Endodermal cell (in vitro differentiated cells): ENCODE results near the gene TADA3. TPM values are rescaled to one million over a fixed set of nuclear protein-coding genes. Genes with fewer than 3 reads are reported as not detected.

Source experiments
- DNase-seq: peaks from one replicate; pipeline ENCODE4 v3.0.0-alpha.2; 2017
- H3K27ac ChIP-seq: 2 replicates; pipeline ENCODE4 v1.5.1; 2013; ENCODE audit warnings: mild to moderate bottlenecking, low read depth, low read length, moderate library complexity
- H3K27me3 ChIP-seq: 2 replicates; pipeline ENCODE4 v1.6.1; 2013; ENCODE audit warnings: mild to moderate bottlenecking, low read length, moderate library complexity; ENCODE audit not compliant: insufficient read depth, control insufficient read depth, poor library complexity, severe bottlenecking
- H3K36me3 ChIP-seq: 2 replicates; pipeline ENCODE4 v1.7.0; 2013; ENCODE audit warnings: mild to moderate bottlenecking, low read length, moderate library complexity; ENCODE audit not compliant: control insufficient read depth, insufficient read depth
- H3K4me1 ChIP-seq: one replicate; pipeline ENCODE4 v1.7.0; 2013; ENCODE audit warnings: low read length; ENCODE audit not compliant: control insufficient read depth, insufficient read depth
- H3K4me3 ChIP-seq: 2 replicates; pipeline ENCODE4 v1.5.1; 2013; ENCODE audit warnings: mild to moderate bottlenecking, low read length, moderate library complexity
- H3K9ac ChIP-seq: 2 replicates; pipeline ENCODE4 v1.6.1; 2013; ENCODE audit warnings: mild to moderate bottlenecking, low read length, moderate library complexity; ENCODE audit not compliant: poor library complexity, severe bottlenecking; ENCODE audit errors: extremely low read depth
- H3K9me3 ChIP-seq: 2 replicates; pipeline ENCODE4 v1.6.1; 2013; ENCODE audit warnings: mild to moderate bottlenecking, low read length, moderate library complexity; ENCODE audit not compliant: control insufficient read depth
- H3K27ac Mint-ChIP-seq: 2 replicates; pipeline ENCODE4 v1.8.0; 2020; ENCODE audit warnings: mixed read lengths
- H3K27me3 Mint-ChIP-seq: 2 replicates; pipeline ENCODE4 v1.8.0; 2021; ENCODE audit warnings: mild to moderate bottlenecking, mixed read lengths; ENCODE audit not compliant: insufficient read depth
- H3K36me3 Mint-ChIP-seq: 2 replicates; pipeline ENCODE4 v1.8.0; 2020; ENCODE audit warnings: low read depth, mixed read lengths
- H3K4me1 Mint-ChIP-seq: 2 replicates; pipeline ENCODE4 v1.8.0; 2020; ENCODE audit warnings: mixed read lengths
- H3K4me3 Mint-ChIP-seq: 2 replicates; pipeline ENCODE4 v1.8.0; 2020; ENCODE audit warnings: mild to moderate bottlenecking, moderate library complexity, mixed read lengths
- H3K9me3 Mint-ChIP-seq: 2 replicates; pipeline ENCODE4 v1.8.0; 2020; ENCODE audit warnings: mild to moderate bottlenecking, mixed read lengths
- WGBS, 2 experiments: methylation state at CpG; one replicate each; pipeline versions ENCODE4 v1.1.5 to v1.1.7; 2013; ENCODE audit warnings: missing lambda C conversion rate in 2 of 2, mixed read lengths in 1 of 2; ENCODE audit not compliant: insufficient coverage in 1 of 2, insufficient read length in 1 of 2; 5-methylcytosine and 5-hydroxymethylcytosine counted together
- total RNA-seq, 2 donors: library from RNA; stranded (reverse); fragmentation: NEBNext Ultra II Directional in 1 of 2; extraction: Animal tissue kit (Norgen Biotek cat#: 25700) in 1 of 2; gene quantifications; 2 replicates in 1 of 2; 3 replicates in 1 of 2; pipeline ENCODE4 v1.2.1, GENCODE V29; 2021
- TF ChIP-seq, protein P1 (sequence below): fragments of 200-600 bp; sonication (generic); conservative IDR thresholded peaks from 2 replicates; pipeline ENCODE4 v1.5.0; 2021; ENCODE audit warnings: antibody characterized with exemption, mild to moderate bottlenecking

The TADA3 gene
- total RNA-seq, 2 donors from 2014 or later, result 52.4 to 62.0 TPM

- no peak for DNase-seq
- H3K36me3 Mint-ChIP-seq, result peaks cover 3% of the 10 kb centered on the region
- H3K27me3 Mint-ChIP-seq, result no peaks in the 10 kb centered on the region
- no peaks in the 10 kb centered on the region for H3K9me3 Mint-ChIP-seq
- Histone ChIP-seq H3K9ac (no peak overlapping the region), H3K9me3 (no peaks in the 10 kb centered on the region), H3K27me3 (no peaks in the 10 kb centered on the region), H3K4me3 (no peak overlapping the region), H3K4me1 (no peaks in the 10 kb centered on the region), H3K36me3 (no peaks in the 10 kb centered on the region), H3K27ac (no peak overlapping the region)
- no peak overlapping the region for H3K4me3 Mint-ChIP-seq
- TF ChIP-seq, protein P1, sequence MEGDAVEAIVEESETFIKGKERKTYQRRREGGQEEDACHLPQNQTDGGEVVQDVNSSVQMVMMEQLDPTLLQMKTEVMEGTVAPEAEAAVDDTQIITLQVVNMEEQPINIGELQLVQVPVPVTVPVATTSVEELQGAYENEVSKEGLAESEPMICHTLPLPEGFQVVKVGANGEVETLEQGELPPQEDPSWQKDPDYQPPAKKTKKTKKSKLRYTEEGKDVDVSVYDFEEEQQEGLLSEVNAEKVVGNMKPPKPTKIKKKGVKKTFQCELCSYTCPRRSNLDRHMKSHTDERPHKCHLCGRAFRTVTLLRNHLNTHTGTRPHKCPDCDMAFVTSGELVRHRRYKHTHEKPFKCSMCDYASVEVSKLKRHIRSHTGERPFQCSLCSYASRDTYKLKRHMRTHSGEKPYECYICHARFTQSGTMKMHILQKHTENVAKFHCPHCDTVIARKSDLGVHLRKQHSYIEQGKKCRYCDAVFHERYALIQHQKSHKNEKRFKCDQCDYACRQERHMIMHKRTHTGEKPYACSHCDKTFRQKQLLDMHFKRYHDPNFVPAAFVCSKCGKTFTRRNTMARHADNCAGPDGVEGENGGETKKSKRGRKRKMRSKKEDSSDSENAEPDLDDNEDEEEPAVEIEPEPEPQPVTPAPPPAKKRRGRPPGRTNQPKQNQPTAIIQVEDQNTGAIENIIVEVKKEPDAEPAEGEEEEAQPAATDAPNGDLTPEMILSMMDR, result no peak
- H3K27ac Mint-ChIP-seq, result no peak overlapping the region
- 83 to 88% methylated on average over 10 to 14 of the region's 14 CpGs for WGBS, 2 experiments
- no peaks in the 10 kb centered on the region for H3K4me1 Mint-ChIP-seq
Measured at GRCh38 chr3:9825451-9826040, 33.3 kb upstream of the TADA3 start.

GRCh38 chr3:9820946-9821345 is 28.7 kb upstream of the TADA3 start:
- TF ChIP-seq, protein P1, result peak; percentile 79
- H3K27ac Mint-ChIP-seq, result no peak overlapping the region
- peak; percentile 74 for DNase-seq
- WGBS, 2 experiments, result 25 to 46% methylated on average over 1 to 2 of the region's 2 CpGs
- no peaks in the 10 kb centered on the region for H3K27me3 ChIP-seq
- no peak overlapping the region for H3K4me3 ChIP-seq
- H3K4me1 Mint-ChIP-seq, result no peaks in the 10 kb centered on the region
- no peak overlapping the region for H3K4me3 Mint-ChIP-seq
- no peaks in the 10 kb centered on the region for H3K36me3 ChIP-seq
- no peak overlapping the region for H3K27ac ChIP-seq
- H3K4me1 ChIP-seq, result no peaks in the 10 kb centered on the region
- no peaks in the 10 kb centered on the region for H3K9me3 ChIP-seq
- no peaks in the 10 kb centered on the region for H3K9me3 Mint-ChIP-seq
- H3K27me3 Mint-ChIP-seq, result no peaks in the 10 kb centered on the region
- H3K36me3 Mint-ChIP-seq, result no peaks in the 10 kb centered on the region
- H3K9ac ChIP-seq, result no peak overlapping the region

- no peak overlapping the region for H3K4me3 ChIP-seq
- no peaks in the 10 kb centered on the region for H3K9me3 ChIP-seq
- H3K4me1 ChIP-seq, result no peaks in the 10 kb centered on the region
- Mint-ChIP-seq H3K27me3 (no peaks in the 10 kb centered on the region), H3K27ac (no peak overlapping the region), H3K4me3 (no peak overlapping the region), H3K9me3 (no peaks in the 10 kb centered on the region), H3K36me3 (no peaks in the 10 kb centered on the region), H3K4me1 (no peaks in the 10 kb centered on the region)
- H3K9ac ChIP-seq, result no peak overlapping the region
- TF ChIP-seq, protein P1, result no peak
- H3K36me3 ChIP-seq, result no peaks in the 10 kb centered on the region
- no peaks in the 10 kb centered on the region for H3K27me3 ChIP-seq
- no peak for DNase-seq
- no peak overlapping the region for H3K27ac ChIP-seq
- WGBS, 2 experiments, result 81 to 87% methylated on average over 7 to 12 of the region's 12 CpGs
Measured at GRCh38 chr3:9820543-9820942, 28.3 kb upstream of the TADA3 start.
